ENCODE measurements around the gene GALNT12. TPM values are rescaled to one million over a fixed set of nuclear protein-coding genes. Genes with fewer than 3 reads are reported as not detected.
A peak's percentile ranks its signal among the peaks of the same experiment; 100 is the strongest.

The GALNT12 gene
- total RNA-seq, 4 donors from 2014 or later = 12.4 to 22.4 (median 16.2) TPM

DNA sequence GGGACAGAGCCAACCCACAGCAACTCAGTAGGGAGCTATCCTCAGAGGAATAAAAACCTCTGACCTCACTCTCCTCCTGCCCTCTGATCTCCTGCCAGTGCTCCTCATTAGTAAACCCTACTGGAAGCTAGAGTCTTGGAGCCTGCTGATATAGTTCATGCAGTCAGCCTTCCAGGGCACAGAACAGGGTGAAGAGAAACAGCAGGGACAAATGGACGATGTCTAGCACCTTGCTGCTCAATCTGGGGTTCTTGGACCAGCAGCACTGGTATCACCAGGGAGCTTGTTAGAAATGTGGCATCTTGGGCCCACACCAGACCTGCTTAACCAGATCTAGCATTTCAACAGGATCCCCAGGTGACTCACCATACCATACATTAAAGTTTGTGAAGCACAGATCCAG is 5.5 kb upstream of the GALNT12 start:
- no peak overlapping the region for H3K4me3 ChIP-seq
- H3K27ac ChIP-seq (replicated peaks in 1 of 4) = peak overlapping the region; percentile 39 to 75 (median 56)
- H3K36me3 ChIP-seq = no peaks in the 10 kb centered on the region
- no peak for DNase-seq (ENCODE audit: extremely low spot score)
- no peaks in the 10 kb centered on the region for H3K9me3 ChIP-seq
- H3K27me3 ChIP-seq = no peaks in the 10 kb centered on the region
- WGBS = 60% methylated on average over 1 of the region's 1 CpG
- TF ChIP-seq POLR2A (IDR thresholded peaks at IDR 0.05; ENCODE audit: low read depth) = no peak
- H3K4me1 ChIP-seq = peaks cover 3 to 57% (median 47%) of the 10 kb centered on the region in 4 donors
- intact Hi-C loops (cut with DNase I) = no loop called here

GRCh38 chr9:98804083-98804482 is 3.4 kb upstream of the GALNT12 start:
- Histone ChIP-seq H3K9me3 (no peaks in the 10 kb centered on the region), H3K4me1 (peaks cover 10 to 71% (median 60%) of the 10 kb centered on the region in 4 donors), H3K36me3 (no peaks in the 10 kb centered on the region), H3K27me3 (no peaks in the 10 kb centered on the region), H3K27ac (replicated peaks in 1 of 4) (peak overlapping the region in 2 of 4 donors; percentile 85 to 89), H3K4me3 (no peak overlapping the region)
- intact Hi-C loops (cut with DNase I) = no loop called here
- peak in 1 of 3 experiments; percentile 7 for TF ChIP-seq CTCF (IDR thresholded peaks at IDR 0.05)
- TF ChIP-seq EP300 (IDR thresholded peaks at IDR 0.05) = no peak
- 18% methylated on average over 2 of the region's 2 CpGs for WGBS
- no peak for DNase-seq (ENCODE audit: extremely low spot score)

- no peak for TF ChIP-seq EP300 (IDR thresholded peaks at IDR 0.05)
- peak; percentile 21 to 70 for TF ChIP-seq POLR2AphosphoS5 (IDR thresholded peaks at IDR 0.05)
- TF ChIP-seq CTCF (IDR thresholded peaks at IDR 0.05) = no peak
- TF ChIP-seq POLR2A (IDR thresholded peaks at IDR 0.05; ENCODE audit: low read depth) = no peak
- H3K27me3 ChIP-seq = no peaks in the 10 kb centered on the region
- peaks cover 10 to 73% (median 63%) of the 10 kb centered on the region in 4 donors for H3K4me1 ChIP-seq
- H3K9me3 ChIP-seq = no peaks in the 10 kb centered on the region
- H3K27ac ChIP-seq (replicated peaks in 1 of 4) = peak overlapping the region; percentile 85 to 90 (median 87)
- 57% methylated on average over 8 of the region's 8 CpGs for WGBS
- H3K4me3 ChIP-seq = no peak overlapping the region
- no peaks in the 10 kb centered on the region for H3K36me3 ChIP-seq
- intact Hi-C loops (cut with DNase I) = no loop called here
- no peak for DNase-seq (ENCODE audit: extremely low spot score)
These were observed 1.8 kb upstream of the GALNT12 start for GRCh38 chr9:98805506-98806272.

GRCh38 chr9:98806394-98807035 is 955 bp upstream of the GALNT12 start:
- Histone ChIP-seq H3K27me3 (no peaks in the 10 kb centered on the region), H3K4me3 (peak overlapping the region in 3 of 4 donors; percentile 62 to 75 (median 66)), H3K27ac (replicated peaks in 1 of 4) (peak overlapping the region; percentile 85 to 90 (median 87)), H3K36me3 (no peaks in the 10 kb centered on the region), H3K4me1 (peaks cover 10 to 80% (median 68%) of the 10 kb centered on the region in 4 donors), H3K9me3 (no peaks in the 10 kb centered on the region)
- peak in 2 of 3 experiments; percentile 17 to 33 for TF ChIP-seq CTCF (IDR thresholded peaks at IDR 0.05)
- peak; percentile 47 to 69 for TF ChIP-seq POLR2AphosphoS5 (IDR thresholded peaks at IDR 0.05)
- TF ChIP-seq EP300 (IDR thresholded peaks at IDR 0.05) = no peak
- 37% methylated on average over 7 of the region's 8 CpGs for WGBS
- intact Hi-C loops (cut with DNase I) = no loop called here
- no peak for DNase-seq (ENCODE audit: extremely low spot score)

DNA sequence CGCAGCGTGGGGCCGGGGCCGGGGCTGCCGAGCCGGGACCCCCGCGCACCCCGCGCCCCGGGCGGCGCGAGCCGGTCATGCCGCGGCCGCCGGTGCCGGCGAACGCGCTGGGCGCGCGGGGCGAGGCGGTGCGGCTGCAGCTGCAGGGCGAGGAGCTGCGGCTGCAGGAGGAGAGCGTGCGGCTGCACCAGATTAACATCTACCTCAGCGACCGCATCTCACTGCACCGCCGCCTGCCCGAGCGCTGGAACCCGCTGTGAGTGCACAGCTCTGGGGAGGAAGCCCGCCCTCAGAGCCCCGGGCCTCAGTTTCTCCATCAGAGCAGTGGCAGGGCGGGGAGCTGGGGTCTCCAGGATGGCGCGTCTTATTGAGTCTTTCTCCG is 335 bp downstream of the GALNT12 start:
- 0% methylated on average over 3 of the region's 46 CpGs for WGBS
- H3K4me1 ChIP-seq = peaks cover 10 to 73% (median 68%) of the 10 kb centered on the region in 4 donors

More for the DNA sequence above, 335 bp downstream of the GALNT12 start:
- TF ChIP-seq POLR2AphosphoS5 (IDR thresholded peaks at IDR 0.05) (no peak), CTCF (IDR thresholded peaks at IDR 0.05) (no peak), EP300 (IDR thresholded peaks at IDR 0.05) (no peak), POLR2A (IDR thresholded peaks at IDR 0.05; ENCODE audit: low read depth) (no peak)
- no peaks in the 10 kb centered on the region for H3K9me3 ChIP-seq
- intact Hi-C loops (cut with DNase I) = no loop called here
- peak overlapping the region; percentile 62 to 75 (median 64) for H3K4me3 ChIP-seq
- no peaks in the 10 kb centered on the region for H3K27me3 ChIP-seq
- peak overlapping the region; percentile 85 to 90 (median 87) for H3K27ac ChIP-seq (replicated peaks in 1 of 4)
- DNase-seq (ENCODE audit: extremely low spot score) = no peak
- H3K36me3 ChIP-seq = no peaks in the 10 kb centered on the region
